Central memory CD8-positive, alpha-beta T cell (primary cell): ENCODE results near the gene TMBIM4.

ENCODE experiments used
- ATAC-seq: fragments of 150-1000 bp; cut with Tn5 transposase; replicated peaks from 2 replicates; pipeline ENCODE4 v1.10.0; 2022; ENCODE audit warnings: mild to moderate bottlenecking, moderate FRiP score, moderate number of reproducible peaks; ENCODE audit not compliant: poor library complexity, severe bottlenecking; ENCODE audit errors: extremely low read depth
- DNase-seq, 2 donors: peaks; one replicate each; pipeline ENCODE4 v3.0.0; 2021; ENCODE audit warnings: low spot score in 2 of 2
- H3K27ac Mint-ChIP-seq: one replicate; pipeline ENCODE4 v1.8.0; 2022; ENCODE audit warnings: low read depth, mild to moderate bottlenecking, moderate library complexity, mixed read lengths
- H3K27me3 Mint-ChIP-seq: one replicate; pipeline ENCODE4 v1.8.0; 2022; ENCODE audit warnings: mixed read lengths
- H3K36me3 Mint-ChIP-seq: one replicate; pipeline ENCODE4 v1.8.0; 2022; ENCODE audit warnings: mild to moderate bottlenecking, moderate library complexity, mixed read lengths; ENCODE audit not compliant: insufficient read depth
- H3K4me1 Mint-ChIP-seq: one replicate; pipeline ENCODE4 v1.8.0; 2022; ENCODE audit warnings: mixed read lengths
- H3K4me3 Mint-ChIP-seq: one replicate; pipeline ENCODE4 v1.8.0; 2022; ENCODE audit warnings: mild to moderate bottlenecking, moderate library complexity, mixed read lengths
- H3K9me3 Mint-ChIP-seq: one replicate; pipeline ENCODE4 v1.8.0; 2022; ENCODE audit warnings: mixed read lengths

Gene TMBIM4

GRCh38 chr12:66103016-66103913 is 66.5 kb downstream of the TMBIM4 start:
- Mint-ChIP-seq H3K36me3 (no peaks in the 10 kb centered on the region), H3K27ac (no peak overlapping the region), H3K9me3 (no peaks in the 10 kb centered on the region), H3K4me1 (no peaks in the 10 kb centered on the region), H3K27me3 (peaks cover 36% of the 10 kb centered on the region), H3K4me3 (no peak overlapping the region)
- DNase-seq (no peak), ATAC-seq (no peak)

GRCh38 chr12:66092559-66093269 is 77.1 kb downstream of the TMBIM4 start:
- Mint-ChIP-seq H3K4me1 (no peaks in the 10 kb centered on the region), H3K4me3 (no peak overlapping the region), H3K36me3 (peaks cover 1% of the 10 kb centered on the region), H3K27ac (no peak overlapping the region), H3K27me3 (peaks cover 32% of the 10 kb centered on the region), H3K9me3 (no peaks in the 10 kb centered on the region)
- DNase-seq = no peak
- no peak for ATAC-seq

DNA sequence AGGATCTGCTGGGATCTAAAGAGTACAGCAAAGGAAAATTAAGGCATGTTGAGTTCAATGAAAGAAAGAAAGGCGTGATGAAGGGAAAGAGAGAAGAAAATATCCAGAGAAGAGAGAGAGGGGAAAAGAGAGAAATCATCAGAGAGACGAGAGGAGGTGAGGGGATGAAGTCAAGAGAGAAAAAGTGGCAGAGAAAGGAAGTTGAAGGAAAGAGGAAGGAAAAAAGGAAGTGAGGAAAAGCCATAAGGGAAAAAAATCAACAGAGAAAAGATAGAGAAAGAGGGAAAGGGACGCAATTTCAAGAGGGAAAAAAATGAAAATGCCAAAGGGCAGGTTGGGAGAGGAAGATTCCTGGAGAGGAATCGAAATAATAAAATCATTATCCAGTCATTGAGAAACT is 79.6 kb downstream of the TMBIM4 start:
- no peaks in the 10 kb centered on the region for H3K9me3 Mint-ChIP-seq
- H3K27ac Mint-ChIP-seq = no peak overlapping the region
- DNase-seq (no peak), ATAC-seq (no peak)
- H3K4me1 Mint-ChIP-seq = no peaks in the 10 kb centered on the region
- no peak overlapping the region for H3K4me3 Mint-ChIP-seq
- H3K27me3 Mint-ChIP-seq = peaks cover 29% of the 10 kb centered on the region
- H3K36me3 Mint-ChIP-seq = peaks cover 1% of the 10 kb centered on the region

DNA sequence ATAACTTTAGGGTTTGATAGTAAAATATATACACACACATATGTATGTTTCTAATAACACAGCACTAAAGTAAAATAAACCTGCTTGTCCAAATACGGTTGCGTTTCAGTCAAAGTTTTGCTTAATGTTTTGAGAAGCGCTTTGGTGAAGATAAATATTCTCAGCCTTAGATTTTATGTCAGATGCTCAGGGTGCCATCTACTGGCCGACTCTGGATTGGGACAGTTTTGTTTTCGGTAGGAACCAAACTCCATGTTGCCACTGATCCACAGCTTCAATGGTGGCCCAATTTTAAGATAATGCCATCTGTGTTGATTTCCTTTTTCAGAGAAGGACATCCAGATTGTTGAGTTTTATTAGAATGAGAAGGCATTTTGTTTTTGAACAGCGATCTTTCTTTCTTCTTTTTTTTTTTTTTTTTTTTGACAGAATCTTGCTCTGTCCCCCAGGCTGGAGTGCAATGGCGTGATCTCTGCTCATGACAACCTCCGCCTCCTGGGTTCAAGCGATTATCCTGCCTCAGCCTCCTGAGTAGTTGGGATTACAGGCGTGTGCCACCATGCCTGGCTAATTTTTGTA is 82.3 kb downstream of the TMBIM4 start:
- Mint-ChIP-seq H3K4me1 (no peaks in the 10 kb centered on the region), H3K27me3 (peaks cover 29% of the 10 kb centered on the region), H3K9me3 (peaks cover 6% of the 10 kb centered on the region), H3K27ac (no peak overlapping the region), H3K4me3 (no peak overlapping the region), H3K36me3 (peaks cover 1% of the 10 kb centered on the region)
- DNase-seq = no peak
- no peak for ATAC-seq

- no peak overlapping the region for H3K4me3 Mint-ChIP-seq
- no peak overlapping the region for H3K27ac Mint-ChIP-seq
- H3K27me3 Mint-ChIP-seq = peaks cover 35% of the 10 kb centered on the region
- H3K9me3 Mint-ChIP-seq = peaks cover 6% of the 10 kb centered on the region
- H3K36me3 Mint-ChIP-seq = peaks cover 1% of the 10 kb centered on the region
- no peaks in the 10 kb centered on the region for H3K4me1 Mint-ChIP-seq
- no peak for DNase-seq
- no peak for ATAC-seq
These were observed 83.8 kb downstream of the TMBIM4 start for GRCh38 chr12:66085998-66086397.
